ENCODE results near the gene FGGY.
"Not testable (repeated sequence)": the region's sequence is repeated elsewhere in the genome, so short reads cannot be mapped to it uniquely, and the experiment has no call there.

Gene FGGY

DNA sequence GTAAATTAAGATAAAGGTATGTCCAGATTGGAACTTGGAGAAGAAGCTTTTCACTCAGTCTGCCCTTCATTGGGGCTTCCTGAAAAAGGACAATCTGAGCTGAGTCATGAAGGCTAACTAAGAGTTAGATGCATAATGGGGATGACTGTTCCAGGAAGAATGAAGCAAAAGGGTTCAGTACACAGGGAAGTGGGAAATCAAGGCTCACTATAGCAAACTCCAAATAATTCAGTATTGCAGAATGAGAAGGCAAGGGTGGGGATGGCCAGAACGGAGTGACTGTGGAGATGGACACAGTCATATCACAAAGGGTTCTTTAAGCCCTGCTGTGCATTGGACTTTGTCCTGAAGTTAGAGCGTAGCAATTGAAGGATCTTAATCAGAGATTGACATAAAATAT is 158.3 kb downstream of the FGGY start:
- no peak for DNase-seq

DNA sequence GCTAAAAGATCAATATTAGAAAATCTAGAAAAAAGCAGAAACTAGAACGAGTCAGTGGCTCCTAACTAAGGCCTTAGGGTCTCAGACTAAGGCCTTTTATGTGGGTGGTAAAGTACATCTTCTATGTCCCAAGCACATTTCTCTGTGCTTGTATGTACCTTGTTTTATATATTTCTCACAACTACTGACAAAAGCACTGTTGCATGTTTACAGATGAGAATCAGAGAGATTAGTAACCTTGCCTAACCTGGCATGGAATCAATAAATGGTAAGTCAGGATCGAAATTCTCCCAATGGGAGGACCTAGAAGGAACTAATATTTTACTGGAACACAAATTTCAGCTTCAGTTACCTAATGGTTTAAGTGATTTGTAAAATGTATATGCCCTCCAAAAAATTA is 160.9 kb downstream of the FGGY start:
- DNase-seq, result no peak

DNA sequence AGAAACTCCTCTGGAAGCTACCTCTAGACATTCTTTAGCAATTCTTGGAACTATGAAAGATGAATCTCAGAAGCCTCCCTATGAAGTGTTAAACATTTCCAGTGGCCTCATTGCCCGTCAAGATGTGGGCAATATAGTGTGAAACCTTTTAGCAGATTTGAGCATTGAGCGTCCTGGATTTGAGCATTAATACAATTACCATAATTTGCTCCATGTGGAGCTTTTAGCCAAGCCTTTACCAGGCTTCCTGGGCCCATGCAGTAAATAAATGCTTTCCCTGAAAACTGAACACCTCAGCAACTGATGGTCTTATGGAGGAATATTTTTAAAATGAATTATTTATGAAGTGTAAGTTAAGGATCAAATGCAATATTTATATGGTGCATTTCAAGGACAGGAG is 162.0 kb downstream of the FGGY start:
- DNase-seq, result no peak

DNA sequence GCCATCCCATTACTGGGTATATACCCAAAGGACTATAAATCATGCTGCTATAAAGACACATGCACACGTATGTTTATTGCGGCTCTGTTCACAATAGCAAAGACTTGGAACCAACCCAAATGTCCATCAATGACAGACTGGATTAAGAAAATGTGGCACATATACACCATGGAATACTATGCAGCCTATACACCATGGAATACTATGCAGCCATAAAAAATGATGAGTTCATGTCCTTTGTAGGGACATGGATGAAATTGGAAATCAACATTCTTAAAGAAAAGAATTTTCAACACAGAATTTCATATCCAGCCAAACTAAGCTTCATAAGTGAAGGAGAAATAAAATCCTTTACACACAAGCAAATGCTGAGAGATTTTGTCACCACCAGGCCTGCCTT is 166.0 kb downstream of the FGGY start:
- DNase-seq, result not testable (repeated sequence)

- DNase-seq, result not testable (repeated sequence)
Measured at GRCh38 chr1:59465478-59465877, 168.6 kb downstream of the FGGY start.

GRCh38 chr1:59468828-59469428 is 172.0 kb downstream of the FGGY start:
- DNase-seq, result no peak

- DNase-seq, result not testable (repeated sequence)
Measured at GRCh38 chr1:59471991-59472570, 175.2 kb downstream of the FGGY start.

DNA sequence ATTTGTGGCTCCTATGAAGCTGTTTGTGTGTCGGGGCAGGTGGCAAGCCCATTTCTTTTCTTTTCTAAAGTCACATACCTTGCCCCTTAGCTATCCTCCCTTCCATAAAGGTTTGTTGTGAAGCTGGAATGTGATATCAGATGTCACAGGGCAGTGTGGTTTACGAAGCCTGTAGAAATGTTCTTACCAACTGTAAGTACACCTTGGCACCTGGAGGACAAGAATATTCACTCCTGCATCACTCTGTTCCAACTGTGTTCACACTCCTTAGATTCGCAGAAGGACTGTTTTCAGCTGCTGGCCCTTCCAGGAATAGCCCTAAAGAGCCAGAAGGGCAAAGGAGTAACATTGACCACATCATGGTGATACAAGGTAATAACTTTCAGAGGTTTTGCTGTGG is 176.9 kb downstream of the FGGY start:
- no peak for DNase-seq

- no peak for DNase-seq
Measured at GRCh38 chr1:59474496-59474895, 177.6 kb downstream of the FGGY start.

DNA sequence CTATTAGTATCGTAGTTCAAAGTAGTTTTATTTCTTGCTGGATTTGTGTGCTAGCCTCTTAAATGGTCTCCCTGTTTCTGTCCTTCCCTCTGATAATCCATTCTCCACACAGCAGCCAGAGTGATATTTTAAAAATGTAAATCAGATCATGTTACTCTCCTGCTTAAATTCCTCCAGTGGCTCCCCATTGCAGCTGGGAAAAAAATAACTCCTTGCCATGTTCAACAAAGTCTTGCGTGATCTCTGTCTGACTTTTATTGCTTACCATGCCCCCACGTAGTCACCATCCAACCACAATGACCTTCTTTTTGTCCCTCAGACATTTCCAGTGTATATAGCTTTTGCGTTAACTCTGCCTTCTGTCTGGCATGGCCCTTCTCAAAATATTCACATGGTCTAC is 178.8 kb downstream of the FGGY start:
- no peak for DNase-seq

- DNase-seq, result no peak
Measured at GRCh38 chr1:59477286-59477685, 180.4 kb downstream of the FGGY start.

- no peak for DNase-seq
Measured at GRCh38 chr1:59477867-59478266, 181.0 kb downstream of the FGGY start.

DNA sequence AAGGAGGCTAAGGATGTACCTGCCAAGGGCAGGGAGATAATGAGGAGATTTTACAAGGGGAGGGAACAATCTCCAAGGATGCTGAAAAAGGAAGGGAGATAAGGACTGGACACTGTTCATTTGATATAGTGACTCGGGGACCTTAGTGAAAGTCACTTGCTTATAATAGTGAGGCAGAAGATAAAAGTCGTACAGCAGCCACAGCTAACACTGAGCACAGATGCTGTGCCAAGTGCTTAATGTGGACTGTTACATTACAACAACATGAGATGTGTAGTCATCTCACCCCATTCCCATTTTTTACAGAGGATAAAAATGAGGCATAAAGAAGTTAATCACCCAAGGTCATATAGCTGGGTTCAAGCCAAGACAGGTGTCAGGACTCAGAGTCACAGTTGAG is 181.9 kb downstream of the FGGY start:
- no peak for DNase-seq

- no peak for DNase-seq
Measured at GRCh38 chr1:59480188-59480888, 183.4 kb downstream of the FGGY start.

DNA sequence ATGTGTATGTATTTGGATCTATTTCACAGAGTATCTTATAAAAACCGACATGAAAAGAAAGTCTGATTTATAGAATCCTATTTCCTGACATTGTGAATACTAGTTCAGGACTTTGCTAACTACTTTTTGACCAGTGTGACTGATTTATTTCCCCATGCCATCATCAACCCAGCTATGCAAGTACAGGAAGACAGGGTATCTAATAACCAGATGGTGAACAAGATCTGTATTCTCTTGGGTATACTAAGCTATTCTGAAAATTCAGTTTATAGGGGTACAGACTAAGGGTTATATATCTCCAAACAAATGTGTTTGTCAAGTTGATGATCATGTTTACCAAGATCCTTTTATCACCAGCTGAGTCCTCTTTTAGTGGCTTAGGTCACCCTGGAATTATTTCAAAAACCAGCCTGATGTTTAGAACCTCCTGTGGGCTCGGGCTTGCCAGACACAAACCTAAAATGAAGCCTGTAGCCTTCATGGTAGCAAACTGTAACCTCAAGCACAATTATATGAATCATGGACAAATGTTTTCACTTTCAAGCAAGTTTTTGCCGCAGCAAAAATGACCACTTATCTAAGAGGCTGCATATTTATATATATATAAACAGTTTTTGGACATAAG is 185.1 kb downstream of the FGGY start:
- peak; percentile 3 for DNase-seq

DNA sequence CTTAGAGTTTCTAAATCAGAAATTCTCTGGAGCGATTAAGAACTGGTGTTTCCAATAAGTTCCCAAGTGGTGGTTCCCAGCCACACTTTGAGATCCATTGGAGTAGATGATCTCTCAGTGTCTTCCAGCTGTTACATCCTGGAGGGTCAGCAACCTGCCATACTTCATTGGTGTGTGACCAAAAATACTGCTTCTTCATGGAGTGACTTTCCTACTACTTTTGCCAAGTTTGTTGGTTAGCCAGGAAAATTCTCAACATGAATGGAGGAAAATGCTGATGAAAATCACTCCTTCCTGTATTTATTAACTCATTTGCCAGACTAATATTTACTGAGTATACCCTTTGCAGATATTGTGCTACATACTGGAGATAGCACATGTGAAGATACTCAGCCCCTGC is 186.1 kb downstream of the FGGY start:
- no peak for DNase-seq

DNA sequence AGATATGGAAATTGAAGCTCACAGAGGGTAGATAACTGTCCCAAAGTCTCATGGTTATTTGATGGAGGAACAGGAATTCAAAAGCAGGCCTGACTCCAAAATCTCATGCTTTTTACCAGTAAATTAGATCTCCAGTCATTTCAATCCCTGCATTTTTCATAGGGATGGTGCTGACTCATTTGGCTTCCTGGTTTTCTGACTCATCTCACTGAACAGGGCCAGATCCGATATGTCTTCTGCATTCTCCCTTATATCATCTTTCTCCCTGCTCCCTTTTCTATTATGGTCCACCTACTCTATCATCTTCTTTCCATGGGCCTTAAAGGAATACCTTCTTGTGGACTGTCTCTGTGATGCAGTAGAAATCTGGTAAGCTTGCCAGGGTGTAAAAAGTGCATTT is 187.2 kb downstream of the FGGY start:
- no peak for DNase-seq

DNA sequence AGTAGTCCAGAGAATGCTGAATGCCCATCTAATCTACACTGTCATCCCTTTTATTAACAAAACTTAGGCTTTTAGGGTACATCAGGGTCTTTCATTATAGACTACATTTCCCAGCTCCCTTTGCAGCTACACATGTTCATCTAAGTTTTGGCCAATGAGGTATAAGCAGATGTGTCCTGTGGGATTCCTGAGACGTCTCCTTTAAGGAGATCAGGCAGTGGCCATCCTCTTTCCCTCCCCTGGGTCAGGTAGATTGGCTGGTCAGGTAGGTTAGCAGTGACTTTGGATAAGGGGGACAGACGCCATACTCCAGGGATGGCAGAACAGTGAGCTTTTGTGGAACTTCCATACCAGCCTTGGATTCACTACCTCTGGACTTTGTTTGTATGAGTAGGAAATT is 188.3 kb downstream of the FGGY start:
- DNase-seq, result no peak

DNA sequence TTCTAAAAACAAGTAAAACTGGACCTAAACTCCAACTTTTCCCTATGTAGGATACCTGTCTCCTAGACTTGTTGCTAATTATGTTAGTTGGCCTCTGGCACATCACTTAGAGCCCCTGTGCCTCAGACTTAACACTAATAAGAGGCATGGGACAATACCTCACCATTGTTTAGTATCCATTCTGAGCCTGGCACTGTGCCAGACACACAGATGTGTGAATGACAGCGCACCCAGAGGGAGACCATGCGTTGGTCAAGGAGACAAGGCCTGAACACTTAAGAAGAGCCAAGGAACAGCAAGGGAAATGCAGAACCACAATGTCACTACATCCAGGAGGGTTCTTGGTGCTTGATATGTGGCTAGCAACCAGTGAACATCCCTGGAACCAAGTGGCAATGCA is 189.1 kb downstream of the FGGY start:
- DNase-seq, result no peak

GRCh38 chr1:59486615-59487014 is 189.7 kb downstream of the FGGY start:
- no peak for DNase-seq

- no peak for DNase-seq
Measured at GRCh38 chr1:59487335-59488031, 190.6 kb downstream of the FGGY start.

DNA sequence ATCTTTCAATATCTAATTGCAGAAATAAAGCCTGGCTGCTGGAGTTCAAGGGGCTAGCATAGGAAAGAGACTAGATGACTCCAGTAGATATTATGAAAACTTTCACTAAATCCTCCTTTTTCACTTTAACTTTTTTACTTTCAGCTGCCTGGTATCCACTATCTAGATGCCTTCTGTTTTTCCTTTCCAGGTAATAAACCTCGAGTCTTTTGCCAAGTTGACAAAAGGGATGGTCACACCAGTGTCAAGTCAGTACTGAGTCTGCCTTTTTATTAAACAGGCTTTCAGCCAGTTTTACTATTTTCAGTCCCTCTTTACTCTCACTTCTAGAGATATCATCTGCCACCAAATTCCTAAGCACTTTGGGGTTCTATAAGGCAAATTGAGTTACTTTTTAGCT is 195.6 kb downstream of the FGGY start:
- DNase-seq, result no peak

GRCh38 chr1:59494145-59494833 is 197.4 kb downstream of the FGGY start:
- peak; percentile 11 for DNase-seq
